IMR-90 (cell line): ENCODE measurements around the gene CLIC1. TPM values are rescaled to one million over a fixed set of nuclear protein-coding genes. Genes with fewer than 3 reads are reported as not detected.

ENCODE experiments used
- ATAC-seq: fragments of 200-7000 bp; cut with Tn5 transposase; 2 replicates; pipeline ENCODE4 v1.9.1; 2020; ENCODE audit warnings: low read depth, mild to moderate bottlenecking, moderate library complexity
- BruUV-seq: library from RNA; stranded (reverse); fragments of 400-500 nt; replicated peaks from 2 replicates; lab custom pipeline; 2021; lab: Mats Ljungman, UMichigan
- CTCF ChIA-PET: fragments of 300-600 bp; formaldehyde crosslinking; extraction: SDS; loops from one replicate; lab custom pipeline; 2021; ENCODE audit warnings: antibody characterized with exemption; lab: Yijun Ruan, JAX
- POLR2A ChIA-PET: fragments of 300-600 bp; sonication (Branson Sonifier 250); formaldehyde crosslinking; loops from one replicate; lab custom pipeline; 2022; ENCODE audit warnings: antibody characterized with exemption; ENCODE audit not compliant: unreplicated experiment; lab: Charles Lee
- DNase-seq: peaks from one replicate; pipeline ENCODE4 v3.0.0; 2013
- H2AFZ ChIP-seq: replicated peaks from 2 replicates; pipeline ENCODE3; 2013; ENCODE audit warnings: low read length, mild to moderate bottlenecking; ENCODE audit not compliant: poor library complexity
- H2AK5ac ChIP-seq: 2 replicates; pipeline ENCODE4 v1.6.1; 2013; ENCODE audit warnings: low read depth, low read length, inconsistent platforms
- H2AK9ac ChIP-seq: replicated peaks from 2 replicates; pipeline ENCODE3; 2013; ENCODE audit warnings: mild to moderate bottlenecking, low read depth, low read length, moderate library complexity; ENCODE audit not compliant: poor library complexity
- H2BK120ac ChIP-seq: 2 replicates; pipeline ENCODE4 v1.6.1; 2013; ENCODE audit warnings: low read depth, low read length, inconsistent platforms
- H2BK15ac ChIP-seq: 3 replicates; pipeline ENCODE4 v1.6.1; 2013; ENCODE audit warnings: low read depth, low read length, inconsistent platforms
- H2BK20ac ChIP-seq: 2 replicates; pipeline ENCODE4 v1.6.1; 2013; ENCODE audit warnings: low read depth, mild to moderate bottlenecking, inconsistent platforms, low read length, moderate library complexity
- H2BK5ac ChIP-seq: 2 replicates; pipeline ENCODE4 v1.6.1; 2013; ENCODE audit warnings: mild to moderate bottlenecking, low read depth, low read length, inconsistent platforms; ENCODE audit not compliant: poor library complexity, severe bottlenecking
- H3K14ac ChIP-seq: replicated peaks from 2 replicates; pipeline ENCODE4 v1.6.1; 2013; ENCODE audit warnings: low read depth, low read length, inconsistent platforms
- H3K18ac ChIP-seq: 2 replicates; pipeline ENCODE4 v1.6.1; 2013; ENCODE audit warnings: low read depth, low read length, control low read depth
- H3K23ac ChIP-seq: 2 replicates; pipeline ENCODE4 v1.6.1; 2013; ENCODE audit warnings: low read depth, low read length, inconsistent platforms
- H3K27ac ChIP-seq: 2 replicates; pipeline ENCODE4 v1.5.1; 2013; ENCODE audit warnings: mild to moderate bottlenecking, control low read depth, low read length; ENCODE audit not compliant: insufficient read depth
- H3K27me3 ChIP-seq: 2 replicates; pipeline ENCODE4 v1.6.1; 2013; ENCODE audit warnings: low read length; ENCODE audit not compliant: control insufficient read depth, insufficient read depth
- H3K36me3 ChIP-seq: 2 replicates; pipeline ENCODE4 v1.6.1; 2013; ENCODE audit warnings: low read length, mixed read lengths; ENCODE audit not compliant: control insufficient read depth, insufficient read depth
- H3K4ac ChIP-seq: 2 replicates; pipeline ENCODE4 v1.6.1; 2013; ENCODE audit warnings: low read depth, low read length, inconsistent platforms
- H3K4me1 ChIP-seq: 2 replicates; pipeline ENCODE4 v1.6.1; 2013; ENCODE audit warnings: low read length, mixed read lengths; ENCODE audit not compliant: control insufficient read depth, insufficient read depth
- H3K4me2 ChIP-seq: 2 replicates; pipeline ENCODE4 v1.6.1; 2013; ENCODE audit warnings: low read depth, mild to moderate bottlenecking, control low read depth, low read length, moderate library complexity
- H3K4me3 ChIP-seq: 2 replicates; pipeline ENCODE4 v1.5.1; 2013; ENCODE audit warnings: low read depth, mild to moderate bottlenecking, control low read depth, low read length, moderate library complexity; ENCODE audit not compliant: insufficient read depth
- H3K56ac ChIP-seq: 2 replicates; pipeline ENCODE4 v1.6.1; 2013; ENCODE audit warnings: low read length, inconsistent platforms; ENCODE audit not compliant: insufficient read depth; ENCODE audit errors: extremely low read depth
- H3K79me1 ChIP-seq, 2 experiments: 2 replicates each; pipeline ENCODE4 v1.6.1; 2013; ENCODE audit warnings: low read length in 2 of 2, inconsistent platforms in 1 of 2, low read depth in 1 of 2
- H3K9ac ChIP-seq: 2 replicates; pipeline ENCODE4 v1.6.1; 2013; ENCODE audit warnings: low read depth, low read length, control low read depth
- H3K9me1 ChIP-seq: 2 replicates; pipeline ENCODE4 v1.6.1; 2013; ENCODE audit warnings: low read length, inconsistent platforms; ENCODE audit not compliant: insufficient read depth
- H3K9me3 ChIP-seq: 2 replicates; pipeline ENCODE4 v1.6.1; 2013; ENCODE audit warnings: low read length; ENCODE audit not compliant: control insufficient read depth, insufficient read depth
- H4K20me1 ChIP-seq: 2 replicates; pipeline ENCODE4 v1.6.1; 2013; ENCODE audit warnings: low read length, inconsistent platforms; ENCODE audit not compliant: insufficient read depth
- H4K5ac ChIP-seq: 2 replicates; pipeline ENCODE4 v1.6.1; 2013; ENCODE audit warnings: mild to moderate bottlenecking, low read depth, low read length, control low read depth
- H4K8ac ChIP-seq, 2 experiments: 2 replicates each; pipeline ENCODE4 v1.6.1; 2013; ENCODE audit warnings: low read depth in 2 of 2, low read length in 2 of 2, control low read depth in 1 of 2, inconsistent platforms in 1 of 2
- H4K91ac ChIP-seq: 2 replicates; pipeline ENCODE4 v1.6.1; 2013; ENCODE audit warnings: low read depth, low read length, inconsistent platforms; ENCODE audit not compliant: insufficient read depth
- CTCF ChIP-seq: conservative IDR thresholded peaks from 2 replicates; pipeline ENCODE4 v1.5.1; 2012; ENCODE audit warnings: mild to moderate bottlenecking, low read depth, low read length, improper control_type of control experiment
- ELK1 ChIP-seq: fragments of 150-350 bp; IDR thresholded peaks from 2 replicates; pipeline ENCODE4 v1.6.1; 2016; ENCODE audit warnings: low read depth, mild to moderate bottlenecking, low read length, moderate library complexity, borderline replicate concordance
- MXI1 ChIP-seq: IDR thresholded peaks from 2 replicates; pipeline ENCODE4 v1.6.1; 2012; ENCODE audit warnings: low read depth, mild to moderate bottlenecking, low read length, moderate library complexity, borderline replicate concordance
- RAD21 ChIP-seq: IDR thresholded peaks from 2 replicates; pipeline ENCODE4 v1.6.1; 2012; ENCODE audit warnings: low read length, improper control_type of control experiment
- RCOR1 ChIP-seq: IDR thresholded peaks from 2 replicates; pipeline ENCODE4 v1.6.1; 2012; ENCODE audit warnings: mild to moderate bottlenecking, low read length, improper control_type of control experiment; ENCODE audit not compliant: insufficient replicate concordance
- USF2 ChIP-seq: fragments of 150-350 bp; IDR thresholded peaks from 2 replicates; pipeline ENCODE4 v1.6.1; 2017; ENCODE audit warnings: mild to moderate bottlenecking, antibody characterized with exemption, low read length, low read depth
- WGBS, 2 experiments: methylation state at CpG; one replicate each; pipeline versions ENCODE4 v1.1.5 to v1.1.7; 2013; ENCODE audit warnings: missing lambda C conversion rate in 2 of 2; ENCODE audit not compliant: insufficient read length in 1 of 2; ENCODE audit errors: extremely low coverage in 2 of 2; 5-methylcytosine and 5-hydroxymethylcytosine counted together
- dilution Hi-C: fragments of 300-500 bp; cut with HindIII; formaldehyde crosslinking; loops from one replicate; pipeline ENCODE4 v1.14.3; 2018; ENCODE audit warnings: low sequenced_read_pairs; ENCODE audit not compliant: unreplicated experiment
- in situ Hi-C: fragments of 300-500 bp; cut with MboI; formaldehyde crosslinking; loops from 3 replicates; pipeline ENCODE4 v1.14.3; 2019; ENCODE audit warnings: low sequenced_read_pairs, inconsistent platforms, mixed read lengths
- intact Hi-C: fragments of 100-400 bp; cut with micrococcal nuclease; formaldehyde crosslinking; loops from 2 replicates; pipeline ENCODE4 v1.10.0; 2022
- polyA plus RNA-seq, 3 experiments: library from polyadenylated mRNA; depleted of rRNA; stranded (reverse); fragments of >200 nt; gene quantifications; 2 replicates each; pipeline ENCODE4 v1.2.3, GENCODE V29; 2012; ENCODE audit warnings: low replicate concordance in 1 of 3
- total RNA-seq: library from RNA; depleted of rRNA; stranded (reverse); fragments of >200 nt; gene quantifications from 2 replicates; pipeline ENCODE4 v1.2.3, GENCODE V29; 2012

The CLIC1 gene
- total and polyA plus RNA-seq, 2 of the 4 experiments (the other 2 are of a cell fraction): 706 to 1,185 TPM

GRCh38 chr6:31781244-31782125 is 45.2 kb upstream of the CLIC1 start:
- no peak overlapping the region for H3K4ac ChIP-seq
- peaks cover 10% of the 10 kb centered on the region for H3K4me1 ChIP-seq
- peaks cover 0 to 8% of the 10 kb centered on the region in 2 experiments; a peak in 1 of 4 replicates for H3K79me1 ChIP-seq
- BruUV-seq: no TSS peak
- no peak for DNase-seq
- H3K18ac ChIP-seq: no peak overlapping the region
- no peak overlapping the region for H2BK15ac ChIP-seq
- H4K91ac ChIP-seq: no peak overlapping the region
- H4K20me1 ChIP-seq: no peaks in the 10 kb centered on the region
- no peaks in the 10 kb centered on the region for H3K27me3 ChIP-seq
- no peak for ATAC-seq
- H3K27ac ChIP-seq: no peak overlapping the region
- in situ Hi-C loops: no loop called here
- no peak overlapping the region for H2BK120ac ChIP-seq
- CTCF ChIA-PET: interaction anchor here (1.4 kb wide), 1 partner anchor 10 kb away, joined by 3 read pairs; no protein-coding TSS in a partner anchor
- no peak overlapping the region for H3K23ac ChIP-seq
- H2BK5ac ChIP-seq: no peak overlapping the region
- no peak overlapping the region for H2AK9ac ChIP-seq
- peak overlapping the region; percentile 32 for H2AFZ ChIP-seq
- H3K36me3 ChIP-seq: peaks cover 68% of the 10 kb centered on the region
- no peak overlapping the region for H3K4me3 ChIP-seq
- H3K9me1 ChIP-seq: 0 out of 2 replicates have a peak, but pooled peaks cover 8% of the 10 kb centered on the region
- 100% methylated on average over 4 of the region's 23 CpGs; no CpG with 5 or more reads in 1 of the 2 experiments for WGBS, 2 experiments
- no peak overlapping the region for H4K5ac ChIP-seq
- no peaks in the 10 kb centered on the region for H3K9me3 ChIP-seq
- H2AK5ac ChIP-seq: no peak overlapping the region
- no peak overlapping the region for H3K4me2 ChIP-seq
- no peak overlapping the region for H3K14ac ChIP-seq
- intact Hi-C loops: no loop called here
- TF ChIP-seq MXI1 (no peak), RCOR1 (no peak), ELK1 (no peak), USF2 (no peak), CTCF (no peak), RAD21 (no peak)
- no peak overlapping the region for H3K9ac ChIP-seq
- H2BK20ac ChIP-seq: no peak overlapping the region
- no peak overlapping the region for H4K8ac ChIP-seq
- dilution Hi-C loops: no loop called here
- POLR2A ChIA-PET: no interaction called here
- H3K56ac ChIP-seq: no peak overlapping the region
